ENCODE results near the gene DOK6. TPM values are rescaled to one million over a fixed set of nuclear protein-coding genes. Genes with fewer than 3 reads are reported as not detected.

DOK6 gene
- total RNA-seq, 1 donor from 2014 or later, result 91.4 TPM

DNA sequence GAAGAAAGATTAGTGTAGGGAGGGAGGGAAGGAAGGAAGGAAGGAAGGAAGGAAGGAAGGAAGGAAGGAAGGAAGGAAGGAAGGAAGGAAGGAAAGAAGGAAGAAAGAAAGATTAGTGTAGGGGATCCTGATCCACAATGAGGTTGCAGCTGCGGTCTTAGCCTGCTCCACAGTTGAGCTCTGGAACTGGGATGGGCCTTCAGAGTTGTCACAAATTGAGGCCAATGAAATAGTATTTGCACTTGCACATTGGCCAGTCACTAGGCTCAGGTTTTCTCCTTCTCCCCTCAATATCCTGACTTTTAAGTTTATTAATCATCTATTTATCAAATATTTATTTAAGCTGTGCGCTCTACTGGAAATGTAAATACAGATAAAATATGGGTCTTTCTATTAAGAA lies 34.3 kb downstream of the DOK6 start:
- DNase-seq, result no peak

DNA sequence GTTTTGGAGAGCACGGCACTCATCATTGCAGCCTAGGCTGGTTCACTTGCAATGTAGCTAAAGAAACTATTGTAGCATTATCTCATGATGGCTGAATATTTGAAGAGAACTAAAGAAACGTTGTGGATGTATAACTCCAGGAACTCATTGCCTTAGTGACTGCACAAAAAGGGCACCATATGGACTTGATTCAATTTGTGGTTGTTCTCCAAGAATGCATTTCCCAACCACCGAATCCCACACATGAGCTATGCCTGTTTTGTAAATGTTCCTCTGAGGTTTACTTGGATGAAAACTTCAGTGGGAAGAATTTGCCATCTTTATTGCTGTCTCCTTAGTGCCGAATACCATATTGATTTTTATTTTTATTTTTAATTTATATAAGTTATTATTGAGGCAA lies 43.5 kb downstream of the DOK6 start:
- DNase-seq, result no peak

GRCh38 chr18:69447886-69448285 lies 47.2 kb downstream of the DOK6 start:
- DNase-seq, result no peak

GRCh38 chr18:69455125-69455524 lies 54.4 kb downstream of the DOK6 start:
- DNase-seq, result no peak

GRCh38 chr18:69469444-69469919 lies 68.8 kb downstream of the DOK6 start:
- DNase-seq, result no peak

DNA sequence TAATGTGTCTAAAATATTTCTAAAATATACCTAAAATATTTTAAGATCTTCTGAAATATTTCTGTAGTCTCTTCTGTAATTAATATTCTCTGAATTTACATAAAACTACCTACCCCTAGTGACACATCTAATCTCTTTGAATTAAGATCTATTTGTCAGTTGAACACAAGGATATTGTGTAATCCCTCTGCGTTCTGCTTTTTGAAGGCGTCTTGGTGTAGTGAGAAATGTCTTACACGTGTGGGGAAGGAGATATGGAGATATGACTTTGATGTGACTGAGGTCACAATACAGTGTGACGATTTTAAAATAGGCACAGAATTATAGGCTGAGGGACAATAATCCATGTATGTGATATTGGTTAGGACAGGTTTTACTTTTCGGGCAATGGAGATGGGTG lies 79.8 kb downstream of the DOK6 start:
- no peak for DNase-seq

GRCh38 chr18:69483574-69483973 lies 82.9 kb downstream of the DOK6 start:
- DNase-seq, result no peak

GRCh38 chr18:69484699-69485396 lies 84.2 kb downstream of the DOK6 start:
- DNase-seq, result no peak

DNA sequence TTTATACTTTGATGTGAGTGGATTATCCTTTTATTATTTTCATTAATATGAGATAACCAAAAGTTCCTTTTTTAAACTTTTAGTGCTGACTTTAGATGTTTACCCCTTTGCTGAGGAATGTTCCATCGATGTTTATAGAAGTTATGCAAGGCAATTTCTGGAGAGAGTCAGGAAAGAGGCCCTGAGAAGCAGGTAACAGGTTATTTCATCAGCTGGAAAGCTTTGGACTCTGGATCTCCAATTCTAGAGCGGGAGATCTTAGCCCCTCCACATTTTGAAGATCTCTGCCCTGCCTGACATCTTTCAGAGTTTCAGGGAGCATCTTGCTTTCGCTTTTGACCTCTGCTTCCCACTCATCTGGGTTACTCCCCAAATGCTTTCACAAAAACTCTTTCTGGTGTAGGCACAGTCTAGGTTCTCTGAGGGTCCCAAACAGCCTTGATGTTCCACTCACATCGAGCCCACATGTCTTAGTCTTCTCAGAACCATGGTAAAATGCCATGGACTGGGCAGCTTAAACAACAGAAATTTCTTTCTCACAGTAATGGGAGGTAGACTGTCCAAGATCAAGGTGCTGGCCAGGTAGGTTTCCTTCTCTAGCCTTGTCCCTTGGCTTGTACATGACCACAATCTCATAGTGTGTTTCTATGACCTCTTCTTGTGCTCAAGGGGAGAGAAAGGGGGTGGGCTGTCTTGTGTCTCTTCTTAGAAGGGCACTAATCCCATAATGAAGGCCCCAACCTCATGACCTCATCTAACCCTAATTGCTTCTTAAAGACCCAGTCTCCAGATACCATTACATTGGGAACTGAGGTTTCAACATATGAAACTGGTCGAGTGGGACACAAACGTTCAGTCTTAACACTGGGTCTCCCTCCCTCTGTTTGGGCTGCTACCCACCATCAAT lies 87.1 kb downstream of the DOK6 start:
- no peak for DNase-seq

DNA sequence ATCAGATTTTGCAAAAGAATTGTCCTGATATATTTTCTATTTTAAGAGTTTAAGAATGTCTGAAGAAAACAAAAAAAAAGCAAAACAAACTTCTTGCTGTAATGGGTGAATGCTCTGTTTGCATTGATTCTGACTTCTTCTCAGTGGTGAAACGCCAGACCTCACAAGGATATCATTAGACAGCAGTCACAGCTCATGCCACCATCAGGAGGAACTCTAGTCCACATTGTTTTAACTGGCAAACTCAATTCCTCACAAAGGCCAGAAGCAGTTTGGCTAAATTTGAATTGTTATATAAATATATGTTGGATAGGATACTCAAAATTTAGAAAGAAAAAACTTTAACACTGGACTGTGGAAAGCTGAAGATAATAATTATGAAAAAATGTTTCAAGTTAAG lies 89.4 kb downstream of the DOK6 start:
- DNase-seq, result no peak

DNA sequence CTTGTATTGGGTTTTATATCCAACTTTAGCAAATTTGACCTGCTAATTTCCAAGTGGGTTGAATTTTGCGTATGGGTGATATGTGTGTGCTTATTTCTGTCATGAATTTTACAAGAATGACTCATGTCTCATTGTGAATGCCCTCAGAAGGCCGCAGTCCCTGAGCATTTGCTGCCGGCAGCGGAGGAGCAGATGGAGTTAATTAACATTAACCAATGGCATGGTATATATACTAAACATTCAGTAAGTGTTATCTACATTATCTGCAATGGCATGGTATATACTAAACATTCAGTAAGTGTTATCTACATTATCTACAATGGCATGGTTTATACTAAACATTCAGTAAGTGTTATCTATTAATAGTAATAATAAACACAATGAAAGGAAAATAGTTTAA lies 90.1 kb downstream of the DOK6 start:
- DNase-seq, result no peak

- no peak for DNase-seq
Measured at GRCh38 chr18:69491576-69491975, 90.9 kb downstream of the DOK6 start.

DNA sequence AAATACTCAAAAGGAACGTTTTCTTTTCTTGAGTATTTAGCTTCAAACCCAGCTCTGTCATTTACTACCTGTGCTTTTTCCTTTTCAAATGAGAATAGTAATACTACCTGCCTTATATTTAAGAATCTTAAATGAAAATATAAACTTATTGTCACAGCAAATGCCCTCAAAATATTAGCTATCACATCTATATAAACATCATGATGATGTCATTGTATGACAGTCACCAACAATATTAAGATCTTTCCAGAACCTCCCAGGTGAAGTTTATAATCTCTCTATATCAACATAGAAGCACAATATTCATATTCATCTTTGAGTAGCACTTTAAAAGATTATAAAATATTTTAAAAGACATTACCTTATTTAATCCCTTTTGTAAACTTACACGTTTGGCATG lies 92.2 kb downstream of the DOK6 start:
- DNase-seq, result no peak

DNA sequence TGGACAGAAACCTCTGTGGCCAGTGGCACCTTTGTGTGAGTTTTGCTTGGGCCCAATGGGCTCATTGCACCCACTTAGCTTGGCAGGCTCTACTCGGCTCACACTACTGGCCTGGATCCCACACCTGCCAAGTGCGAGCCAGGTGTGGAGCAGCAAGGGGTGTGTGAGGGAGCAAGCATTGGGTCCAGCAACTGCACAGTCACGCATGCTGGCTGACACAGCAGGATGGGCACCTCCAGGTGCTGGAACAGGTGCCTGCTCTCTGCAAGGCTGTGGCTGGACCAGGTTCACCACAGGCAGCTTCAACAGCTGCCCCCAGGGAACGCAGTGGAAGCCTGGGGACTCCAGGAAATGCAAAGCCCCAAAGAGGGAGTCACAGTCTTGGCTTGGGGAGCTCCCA lies 94.2 kb downstream of the DOK6 start:
- DNase-seq, result no peak

GRCh38 chr18:69495338-69495737 lies 94.7 kb downstream of the DOK6 start:
- no peak for DNase-seq

DNA sequence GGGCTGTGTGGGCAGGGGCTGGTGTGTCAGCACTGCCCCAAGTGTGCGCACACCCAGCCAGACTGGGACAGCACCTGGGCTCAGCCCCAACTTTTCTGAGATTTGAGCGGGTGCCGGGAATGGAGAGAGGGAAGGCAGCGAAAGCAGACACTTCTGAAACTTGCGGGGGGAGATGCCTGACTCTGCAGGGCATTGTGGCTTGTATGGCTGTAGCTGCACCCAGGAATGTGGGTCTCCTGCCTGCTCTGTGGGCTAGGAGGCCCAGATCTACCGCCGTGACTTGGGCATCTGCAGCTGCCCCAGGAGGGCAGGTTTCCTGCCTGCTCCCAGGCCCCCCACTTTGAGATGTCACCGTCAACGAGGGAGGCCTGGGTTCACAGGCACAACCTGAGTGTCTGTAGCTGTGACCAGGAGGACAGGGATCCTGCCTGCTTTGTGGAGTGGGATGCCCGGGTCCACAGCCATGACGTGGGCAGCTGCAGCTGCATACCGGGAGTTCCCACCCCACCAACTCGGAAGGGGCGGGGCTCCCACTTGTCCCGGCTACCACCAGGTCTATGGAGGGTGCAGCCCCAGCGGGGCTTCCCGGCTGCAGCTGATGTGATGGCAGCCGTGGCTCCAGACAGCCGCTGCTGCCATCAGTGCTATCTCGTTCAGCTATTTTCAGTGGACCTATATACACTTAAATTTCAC lies 95.3 kb downstream of the DOK6 start:
- DNase-seq, result no peak

- no peak for DNase-seq
Measured at GRCh38 chr18:69518989-69519388, 118.3 kb downstream of the DOK6 start.

DNA sequence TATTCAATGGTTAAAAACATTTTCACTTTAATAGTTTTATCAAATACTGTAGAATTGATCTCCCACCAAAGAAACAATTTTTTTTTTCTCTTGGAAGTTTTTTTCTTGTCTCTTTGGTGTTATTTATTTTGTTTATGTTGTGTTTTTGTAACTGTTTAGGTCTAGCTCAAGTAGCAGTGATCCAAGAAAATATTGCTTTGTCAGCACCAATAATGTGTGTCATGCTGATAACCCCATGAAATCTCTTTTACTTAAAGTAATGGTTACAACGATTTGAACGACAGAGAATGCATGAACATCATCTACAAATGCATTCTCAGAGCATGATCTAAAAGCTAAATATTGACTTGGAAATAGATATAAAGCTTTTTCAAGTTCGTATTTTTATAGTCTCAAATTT lies 122.9 kb downstream of the DOK6 start:
- no peak for DNase-seq

DNA sequence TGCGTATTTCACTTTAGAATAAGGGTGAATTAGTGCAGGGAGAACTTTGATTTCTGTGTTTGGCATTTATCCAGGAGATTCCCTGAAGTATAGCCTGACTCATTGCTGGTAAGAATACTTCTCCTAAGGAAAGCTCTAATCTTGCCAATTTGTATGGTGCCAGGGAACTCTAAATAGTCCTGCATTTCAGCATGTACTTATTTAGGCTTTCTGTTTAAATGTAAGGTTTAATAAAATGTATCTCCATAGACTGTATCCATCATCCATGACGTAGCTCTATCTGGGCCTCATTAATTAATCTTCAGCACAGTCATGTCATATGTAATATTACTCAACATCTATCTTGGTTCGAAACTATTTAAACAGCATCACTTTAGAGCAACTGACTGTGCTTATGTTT lies 127.7 kb downstream of the DOK6 start:
- DNase-seq, result no peak

GRCh38 chr18:69529151-69529550 lies 128.5 kb downstream of the DOK6 start:
- DNase-seq, result no peak

- DNase-seq, result no peak
Measured at GRCh38 chr18:69531973-69532372, 131.3 kb downstream of the DOK6 start.

DNA sequence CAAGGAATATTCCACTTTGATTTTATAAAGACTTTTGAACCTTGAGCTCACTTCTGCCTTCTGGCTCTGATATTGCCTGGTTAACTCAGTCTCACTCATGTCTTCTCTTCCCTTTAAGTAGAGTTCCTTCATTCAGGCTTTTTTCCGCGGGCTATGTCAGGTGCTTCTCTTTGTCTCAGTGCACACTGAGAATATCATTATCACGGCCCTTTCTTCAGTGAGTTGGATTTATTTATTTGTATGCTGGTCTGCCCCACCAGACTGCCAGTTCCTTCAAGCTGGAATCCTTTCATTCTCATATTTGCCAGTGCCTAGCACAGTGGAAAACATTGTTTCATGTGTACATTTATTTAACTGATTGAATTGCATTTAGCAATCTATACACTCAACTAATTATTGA lies 136.5 kb downstream of the DOK6 start:
- DNase-seq, result no peak

DNA sequence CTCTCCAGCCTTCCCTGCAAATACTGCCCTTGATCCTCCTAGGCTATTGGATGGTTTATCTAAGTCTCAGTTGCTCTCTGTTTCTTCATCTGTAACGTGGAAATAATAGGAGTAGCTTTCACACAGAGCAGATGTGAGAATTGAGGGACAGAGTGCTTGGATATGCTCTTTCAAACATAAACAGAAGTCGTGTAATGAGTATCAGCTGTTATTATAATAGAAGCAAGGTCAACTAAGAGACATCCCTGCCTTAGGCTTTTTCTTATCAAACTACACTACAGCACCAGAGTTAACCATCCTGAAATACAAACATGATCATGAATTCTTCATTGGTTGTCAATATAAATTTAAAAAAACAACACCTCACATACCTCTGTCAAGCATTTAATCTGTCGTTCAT lies 138.2 kb downstream of the DOK6 start:
- no peak for DNase-seq
